ENCODE measurements around the gene SLC16A3.

Gene SLC16A3

DNA sequence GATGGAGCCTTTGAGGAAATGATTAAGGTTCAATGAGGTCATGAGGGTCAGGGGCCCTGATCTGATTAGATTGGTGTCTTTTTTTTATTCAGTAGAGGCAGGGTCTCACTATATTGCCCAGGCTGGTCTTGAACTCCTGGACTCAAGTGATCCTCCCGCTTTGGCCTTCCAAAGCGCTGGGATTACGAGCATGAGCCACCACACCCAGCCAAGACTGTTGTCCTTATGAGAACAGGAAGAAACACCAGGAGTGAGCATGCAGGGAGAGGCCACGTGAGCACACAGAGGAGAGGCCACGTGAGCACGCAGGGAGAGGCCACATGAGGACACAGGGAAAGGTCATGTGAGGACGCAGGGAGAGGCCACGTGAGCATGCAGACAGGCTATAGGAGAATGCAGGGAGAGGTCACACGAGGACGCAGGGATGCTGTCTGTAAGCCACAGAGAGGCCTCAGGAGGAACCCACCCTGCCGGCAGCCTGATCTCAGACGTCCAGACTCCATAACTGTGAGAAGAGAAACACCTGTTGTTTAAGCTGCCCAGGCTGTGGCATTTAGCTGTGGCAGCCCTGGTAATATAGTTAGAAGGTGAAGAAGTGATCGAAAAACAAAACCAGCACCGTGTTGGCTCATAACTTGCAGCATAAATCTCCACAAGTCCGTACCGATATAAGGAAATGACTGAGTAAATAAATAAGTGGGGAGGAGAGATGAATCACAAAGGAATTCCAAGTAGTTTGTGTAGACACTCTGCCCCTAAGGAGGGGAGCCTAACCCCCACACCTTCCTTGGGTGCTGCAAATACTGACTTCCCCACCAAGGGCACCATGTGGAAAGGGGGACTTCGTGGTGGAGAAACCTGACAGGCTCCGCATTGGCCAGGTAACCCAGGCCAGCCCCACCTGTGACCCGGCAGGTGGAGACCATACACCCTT, 59.3 kb downstream of the SLC16A3 start:
- peak; percentile 77 to 96 (median 94) for DNase-seq

Data from NCI-H1417 (cell line).